ENCODE results near the gene RNF213.

Gene RNF213

GRCh38 chr17:80248894-80249710 lies 11.6 kb upstream of the RNF213 start:
- no peak for TF ChIP-seq CTCF (conservative IDR thresholded peaks at IDR 0.05; ENCODE audit: control insufficient read depth, insufficient read depth, low read depth, low read length)
- H3K4me3 ChIP-seq (ENCODE audit: control insufficient read depth, low read depth, low read length): no peak overlapping the region
- no peak for DNase-seq (ENCODE audit: low read depth)

DNA sequence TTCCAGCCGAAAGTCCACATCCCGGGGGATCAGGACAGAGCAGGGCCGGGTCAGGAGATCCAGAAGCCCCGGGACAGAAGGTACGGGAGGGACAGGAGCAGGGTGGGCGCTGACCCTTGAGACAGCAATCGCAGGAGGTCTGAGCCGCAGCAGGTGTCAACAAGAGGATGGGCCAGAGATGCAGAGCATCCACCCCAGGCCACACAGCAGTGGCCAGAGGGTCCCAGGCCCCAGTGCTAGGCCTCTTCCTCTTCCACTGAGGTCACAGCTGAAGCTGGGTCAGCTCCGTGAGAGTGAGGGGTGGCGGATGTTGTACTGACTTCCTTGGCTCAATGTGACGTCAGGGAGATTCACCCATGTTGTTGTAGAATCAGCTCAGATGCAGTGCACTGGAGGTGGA lies 8.7 kb upstream of the RNF213 start:
- no peak for TF ChIP-seq CTCF (conservative IDR thresholded peaks at IDR 0.05; ENCODE audit: control insufficient read depth, insufficient read depth, low read depth, low read length)
- no peak for DNase-seq (ENCODE audit: low read depth)
- no peak overlapping the region for H3K4me3 ChIP-seq (ENCODE audit: control insufficient read depth, low read depth, low read length)

- no peak for TF ChIP-seq CTCF (conservative IDR thresholded peaks at IDR 0.05; ENCODE audit: control insufficient read depth, insufficient read depth, low read depth, low read length)
- DNase-seq (ENCODE audit: low read depth): no peak
- no peak overlapping the region for H3K4me3 ChIP-seq (ENCODE audit: control insufficient read depth, low read depth, low read length)
Observed at GRCh38 chr17:80252871-80253270, 7.8 kb upstream of the RNF213 start.

- H3K4me3 ChIP-seq (ENCODE audit: control insufficient read depth, low read depth, low read length): no peak overlapping the region
- DNase-seq (ENCODE audit: low read depth): no peak
- no peak for TF ChIP-seq CTCF (conservative IDR thresholded peaks at IDR 0.05; ENCODE audit: control insufficient read depth, insufficient read depth, low read depth, low read length)
Observed at GRCh38 chr17:80253631-80254395, 6.8 kb upstream of the RNF213 start.

- DNase-seq (ENCODE audit: low read depth): peak; percentile 88
- no peak overlapping the region for H3K4me3 ChIP-seq (ENCODE audit: control insufficient read depth, low read depth, low read length)
- no peak for TF ChIP-seq CTCF (conservative IDR thresholded peaks at IDR 0.05; ENCODE audit: control insufficient read depth, insufficient read depth, low read depth, low read length)
Observed at GRCh38 chr17:80254396-80255251, 6.0 kb upstream of the RNF213 start.

GRCh38 chr17:80256034-80256350 lies 4.7 kb upstream of the RNF213 start:
- no peak for DNase-seq (ENCODE audit: low read depth)
- TF ChIP-seq CTCF (conservative IDR thresholded peaks at IDR 0.05; ENCODE audit: control insufficient read depth, insufficient read depth, low read depth, low read length): no peak
- no peak overlapping the region for H3K4me3 ChIP-seq (ENCODE audit: control insufficient read depth, low read depth, low read length)
